ENCODE data around the gene CDH4. TPM values are rescaled to one million over a fixed set of nuclear protein-coding genes. Genes with fewer than 3 reads are reported as not detected.

The CDH4 gene
- total RNA-seq, 1 donor from 2014 or later, result not detected

GRCh38 chr20:61803416-61803914 lies 551.4 kb downstream of the CDH4 start:
- DNase-seq (ENCODE audit: low spot score) (no peak), ATAC-seq (no peak)

- no peak for DNase-seq (ENCODE audit: low spot score)
- no peak for ATAC-seq
Observed at GRCh38 chr20:61803915-61804751, 552.1 kb downstream of the CDH4 start.

DNA sequence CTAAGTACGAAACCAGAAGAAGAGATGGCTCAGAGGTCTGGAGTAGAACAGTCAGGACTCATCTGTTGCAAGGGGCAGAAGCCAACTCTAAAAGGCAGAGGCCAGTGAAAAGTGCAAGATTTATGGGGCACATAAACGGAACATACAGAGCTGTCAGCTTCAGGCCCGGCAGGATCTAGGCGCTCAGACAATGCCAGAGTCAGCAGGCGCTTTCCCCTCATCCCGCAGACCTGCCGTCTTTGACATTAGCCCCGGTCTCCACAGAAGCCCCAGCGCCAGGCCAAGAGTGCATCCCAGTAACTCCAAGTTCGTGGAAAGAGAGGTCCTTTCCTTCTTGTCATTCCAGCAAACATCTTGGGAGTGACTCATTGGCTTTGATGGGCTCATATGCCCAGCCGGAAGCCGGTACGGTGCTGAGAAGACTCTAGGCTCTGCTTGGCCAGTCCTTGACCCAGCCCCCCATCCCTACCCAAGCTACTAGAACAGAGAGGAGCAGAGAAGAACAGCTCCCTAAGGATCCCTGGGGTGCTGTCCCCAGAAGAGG lies 552.8 kb downstream of the CDH4 start:
- no peak for DNase-seq (ENCODE audit: low spot score)
- no peak for ATAC-seq

DNA sequence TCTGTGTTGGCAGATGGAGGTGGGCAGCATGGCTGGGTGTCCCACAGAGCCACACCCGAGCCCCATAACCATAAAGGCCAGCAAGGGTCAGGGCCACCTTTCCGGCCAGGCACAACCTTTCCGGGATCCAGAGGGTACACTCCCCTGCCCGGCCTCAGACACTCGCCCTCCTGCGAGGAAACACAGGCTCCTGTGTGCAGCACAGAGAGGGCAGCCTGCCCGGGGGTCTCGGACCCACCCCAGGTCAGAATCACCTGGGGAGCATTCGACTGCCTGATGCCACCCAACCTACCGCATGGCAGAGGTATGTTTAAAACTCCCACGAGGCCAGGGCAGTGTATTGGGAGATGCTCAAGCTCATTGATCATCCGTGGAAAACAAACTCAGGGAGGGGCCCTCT lies 553.3 kb downstream of the CDH4 start:
- no peak for ATAC-seq
- no peak for DNase-seq (ENCODE audit: low spot score)

- ATAC-seq (no peak), DNase-seq (ENCODE audit: low spot score) (no peak)
Observed at GRCh38 chr20:61805781-61806180, 553.7 kb downstream of the CDH4 start.

- no peak for ATAC-seq
- no peak for DNase-seq (ENCODE audit: low spot score)
Observed at GRCh38 chr20:61806314-61806713, 554.3 kb downstream of the CDH4 start.

DNA sequence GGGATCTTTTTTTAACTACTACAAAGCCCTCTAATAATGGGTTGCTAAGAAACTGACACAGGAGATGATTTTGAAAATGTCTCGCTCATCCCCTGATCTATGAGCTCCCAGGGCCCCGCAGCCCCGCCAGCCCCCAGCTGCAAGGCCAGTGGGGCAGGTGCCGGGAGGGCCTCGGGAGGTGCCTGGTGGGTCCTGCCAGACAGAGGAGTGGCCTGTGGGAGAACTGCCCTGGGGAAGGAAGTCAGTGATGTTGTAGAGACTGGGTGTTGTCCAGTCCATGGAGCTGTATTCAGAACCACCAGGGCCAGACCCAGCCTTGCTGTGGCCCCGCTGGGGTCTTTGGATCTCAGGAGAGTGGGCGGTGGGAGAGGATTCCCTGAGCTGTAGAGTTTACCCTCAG lies 554.9 kb downstream of the CDH4 start:
- DNase-seq (ENCODE audit: low spot score), result no peak
- ATAC-seq, result no peak

GRCh38 chr20:61807471-61808160 lies 555.6 kb downstream of the CDH4 start:
- ATAC-seq (no peak), DNase-seq (ENCODE audit: low spot score) (no peak)

GRCh38 chr20:61808447-61808846 lies 556.4 kb downstream of the CDH4 start:
- no peak for DNase-seq (ENCODE audit: low spot score)

GRCh38 chr20:61809006-61809770 lies 557.1 kb downstream of the CDH4 start:
- DNase-seq (ENCODE audit: low spot score) (no peak), ATAC-seq (no peak)

More at GRCh38 chr20:61808447-61808846, 556.4 kb downstream of the CDH4 start:
- no peak for ATAC-seq

DNA sequence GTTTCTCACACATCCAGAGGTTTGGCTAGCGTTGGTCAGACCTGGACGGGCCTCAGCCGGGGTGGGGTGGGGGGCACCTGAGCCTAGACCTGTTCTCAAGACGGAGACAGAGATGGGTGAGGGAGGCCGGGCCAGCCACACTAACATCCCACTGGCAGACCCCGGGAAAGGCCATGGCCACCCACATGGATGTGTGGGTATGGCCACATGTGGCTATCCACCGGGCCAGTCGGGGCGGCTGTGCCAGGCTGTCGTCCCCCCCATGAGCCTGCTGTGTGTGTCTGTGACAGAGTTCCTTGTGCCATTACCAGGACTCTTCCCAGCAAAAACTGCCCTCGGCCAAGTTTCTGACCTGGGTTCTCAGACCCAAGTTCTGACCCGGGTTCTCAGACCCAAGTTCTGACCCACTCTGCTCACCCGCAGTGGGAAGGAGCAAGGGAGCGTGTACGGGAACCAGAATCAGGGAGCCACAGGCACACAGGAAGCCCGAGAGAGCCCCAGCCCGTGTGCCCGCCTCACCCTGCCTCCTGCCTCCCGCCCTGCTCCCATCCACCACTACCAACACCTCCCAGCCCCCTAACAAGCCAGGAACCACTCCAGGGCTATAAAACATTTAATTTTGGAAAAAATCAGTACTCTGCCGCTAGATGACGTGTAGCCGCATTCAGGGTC lies 558.1 kb downstream of the CDH4 start:
- ATAC-seq (no peak), DNase-seq (ENCODE audit: low spot score) (no peak)

DNA sequence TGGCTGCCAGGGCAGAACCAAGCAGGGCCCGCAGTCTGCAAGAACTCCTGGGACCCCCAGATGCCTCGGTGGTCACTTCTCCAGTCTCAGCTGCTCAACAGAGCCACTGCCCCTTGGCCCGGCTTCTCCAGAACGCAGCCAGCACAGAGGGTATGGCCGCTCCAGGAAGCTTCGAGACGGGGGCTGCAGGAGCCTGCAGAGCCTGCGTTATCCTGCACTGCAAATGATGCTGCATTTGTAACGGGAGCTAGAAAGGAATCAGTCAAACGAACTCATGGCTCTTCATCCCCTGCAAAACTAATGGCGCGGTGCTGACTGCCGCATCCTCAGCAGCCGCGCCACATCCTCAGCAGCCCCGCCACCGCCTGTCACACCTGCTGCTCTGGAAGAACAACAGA lies 558.7 kb downstream of the CDH4 start:
- ATAC-seq (no peak), DNase-seq (ENCODE audit: low spot score) (no peak)

- ATAC-seq (no peak), DNase-seq (ENCODE audit: low spot score) (no peak)
Observed at GRCh38 chr20:61811166-61811565, 559.1 kb downstream of the CDH4 start.

GRCh38 chr20:61812121-61812844 lies 560.2 kb downstream of the CDH4 start:
- ATAC-seq, result no peak

GRCh38 chr20:61812845-61813485 lies 560.9 kb downstream of the CDH4 start:
- ATAC-seq (no peak), DNase-seq (ENCODE audit: low spot score) (no peak)

More at GRCh38 chr20:61812121-61812844, 560.2 kb downstream of the CDH4 start:
- DNase-seq (ENCODE audit: low spot score), result no peak

GRCh38 chr20:61813791-61814190 lies 561.7 kb downstream of the CDH4 start:
- ATAC-seq, result no peak
- no peak for DNase-seq (ENCODE audit: low spot score)

GRCh38 chr20:61814244-61814643 lies 562.2 kb downstream of the CDH4 start:
- no peak for DNase-seq (ENCODE audit: low spot score)
- ATAC-seq, result no peak

- DNase-seq (ENCODE audit: low spot score), result no peak
- no peak for ATAC-seq
Observed at GRCh38 chr20:61814726-61815125, 562.7 kb downstream of the CDH4 start.

DNA sequence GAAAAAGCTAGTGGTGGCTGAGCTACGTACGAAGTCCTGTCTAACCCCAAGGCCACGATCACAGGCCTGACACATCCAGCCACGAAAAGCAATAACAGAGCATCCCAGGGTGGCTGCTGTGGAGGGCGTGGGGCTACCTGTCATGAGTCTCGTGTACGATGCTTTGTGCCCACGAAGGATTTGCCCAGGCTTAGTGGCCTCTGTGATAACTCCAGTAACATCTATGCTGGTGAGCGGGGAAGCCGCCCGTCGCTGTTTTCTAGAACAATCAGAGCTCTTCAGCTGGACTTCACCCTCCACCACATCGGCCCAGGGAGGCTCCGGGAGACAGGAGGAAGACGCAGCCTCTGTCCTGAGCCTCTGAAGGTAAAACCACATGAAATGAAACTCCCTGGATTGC lies 563.1 kb downstream of the CDH4 start:
- DNase-seq (ENCODE audit: low spot score) (no peak), ATAC-seq (no peak)
